Measurements from ENCODE around the gene TBC1D9.

Gene TBC1D9

DNA sequence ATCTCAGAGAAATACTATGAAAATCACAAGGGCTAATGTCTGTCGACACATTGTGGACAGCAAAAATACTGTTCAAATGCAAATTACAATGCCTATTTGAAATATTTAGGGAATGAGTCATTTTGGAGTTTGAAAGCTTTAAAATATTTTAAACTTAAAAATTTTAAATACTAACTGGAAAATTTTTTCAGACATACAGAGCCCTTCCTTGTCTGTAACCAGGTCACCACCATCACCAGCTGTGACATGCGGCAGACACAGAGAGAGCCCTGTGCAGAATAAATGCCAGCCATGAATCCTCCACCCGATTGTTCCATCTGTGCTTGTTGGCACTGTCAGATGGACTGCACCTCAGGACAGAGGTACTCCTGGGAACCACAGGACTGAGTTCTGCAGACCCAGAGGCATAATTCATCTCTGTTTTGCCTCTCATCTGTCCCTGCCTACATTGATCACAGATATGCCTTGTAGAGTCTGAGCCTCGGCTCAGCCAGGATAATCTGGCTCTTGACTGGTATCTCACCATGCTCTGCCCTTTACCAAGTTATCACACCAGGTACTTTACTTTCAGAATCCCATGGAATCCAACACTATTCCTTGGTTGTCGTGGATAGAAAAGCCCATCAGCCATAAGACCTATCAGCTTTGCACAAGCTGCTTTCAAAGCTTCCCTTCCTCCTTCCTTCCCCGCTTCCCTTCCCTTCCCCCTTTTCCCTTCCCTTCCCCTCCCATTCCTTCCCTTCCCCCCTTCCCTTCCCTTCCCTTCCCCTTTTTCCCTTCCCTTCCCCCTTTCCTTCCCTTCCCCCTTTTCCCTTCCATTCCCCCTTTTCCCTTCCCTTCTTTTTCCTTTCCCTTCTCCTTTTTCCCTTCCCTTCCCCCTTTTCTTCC, 67.2 kb downstream of the TBC1D9 start:
- FAIRE-seq: no peak

DNA sequence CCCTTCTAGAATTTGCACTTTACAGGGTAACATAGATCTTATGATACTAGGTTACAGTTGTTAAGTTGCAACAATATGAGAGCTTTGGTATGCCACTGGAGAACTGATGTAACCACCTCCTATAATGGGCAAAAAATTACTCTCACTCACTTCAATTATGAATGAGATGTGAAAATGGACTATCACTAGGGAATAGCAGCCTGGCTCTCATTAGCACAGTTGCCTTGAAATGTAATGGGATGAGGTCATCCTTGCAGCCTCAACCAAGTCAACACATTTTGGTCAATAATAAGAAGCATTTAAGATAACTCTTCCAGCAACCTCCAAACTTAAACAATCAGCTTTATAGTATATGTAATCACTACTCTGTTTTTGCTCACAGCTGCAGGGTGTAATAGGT, 69.4 kb downstream of the TBC1D9 start:
- no peak for FAIRE-seq

DNA sequence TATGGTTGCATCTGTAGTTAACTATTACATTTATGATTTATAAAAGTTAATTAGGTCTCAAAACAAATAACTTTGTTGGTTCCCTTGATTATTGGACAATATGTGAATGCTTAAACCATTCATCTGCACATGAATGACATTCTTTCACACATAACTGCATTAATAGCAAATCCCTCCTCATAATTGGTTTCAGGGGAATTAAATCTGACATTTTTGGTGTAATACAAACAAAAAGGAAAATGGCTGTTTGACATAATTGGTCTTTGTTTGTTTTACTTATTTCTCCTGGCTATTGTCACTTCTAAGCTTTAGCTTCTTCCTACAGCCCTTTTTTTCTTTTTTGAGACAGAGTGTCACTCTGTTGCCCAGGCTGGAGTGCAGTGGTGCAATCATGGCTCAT, 71.9 kb downstream of the TBC1D9 start:
- FAIRE-seq: no peak

DNA sequence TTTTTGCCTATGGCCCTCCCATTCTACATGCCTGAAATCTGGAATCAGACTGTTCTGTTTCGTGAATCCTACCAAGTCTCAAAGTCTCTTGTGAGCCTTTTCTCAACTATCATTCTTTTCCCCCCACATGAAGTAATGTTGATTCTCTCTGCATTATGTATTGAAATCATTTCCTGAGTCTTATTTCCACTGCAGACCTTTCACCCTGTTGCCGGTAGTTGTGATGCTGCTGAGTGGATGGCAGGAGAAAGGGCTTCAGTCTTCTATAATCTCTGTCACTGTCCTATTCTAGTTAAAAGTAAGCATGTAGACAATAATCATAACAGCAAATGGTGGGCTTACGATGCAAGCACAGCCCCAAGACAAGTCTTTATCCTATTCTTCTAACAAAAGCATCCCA, 75.0 kb downstream of the TBC1D9 start:
- no peak for FAIRE-seq

DNA sequence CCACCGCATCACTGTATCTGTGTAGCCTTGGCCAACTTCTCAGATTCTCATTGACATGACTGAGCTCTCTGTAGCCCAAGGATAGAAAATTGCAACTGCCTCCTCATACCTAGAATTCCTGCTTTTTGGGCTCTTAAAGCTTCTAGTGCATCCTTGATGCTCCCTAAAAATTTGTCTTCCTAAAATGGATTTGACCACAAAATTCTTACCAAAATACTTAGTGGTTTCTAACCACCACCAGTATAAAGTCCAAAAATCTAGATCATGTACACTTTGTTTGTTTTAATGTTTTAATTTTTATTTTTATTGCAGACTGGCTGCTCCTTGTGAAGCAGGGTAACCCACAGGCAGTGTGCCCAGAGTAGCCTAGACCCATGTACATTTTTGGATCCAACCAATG, 75.5 kb downstream of the TBC1D9 start:
- no peak for FAIRE-seq

DNA sequence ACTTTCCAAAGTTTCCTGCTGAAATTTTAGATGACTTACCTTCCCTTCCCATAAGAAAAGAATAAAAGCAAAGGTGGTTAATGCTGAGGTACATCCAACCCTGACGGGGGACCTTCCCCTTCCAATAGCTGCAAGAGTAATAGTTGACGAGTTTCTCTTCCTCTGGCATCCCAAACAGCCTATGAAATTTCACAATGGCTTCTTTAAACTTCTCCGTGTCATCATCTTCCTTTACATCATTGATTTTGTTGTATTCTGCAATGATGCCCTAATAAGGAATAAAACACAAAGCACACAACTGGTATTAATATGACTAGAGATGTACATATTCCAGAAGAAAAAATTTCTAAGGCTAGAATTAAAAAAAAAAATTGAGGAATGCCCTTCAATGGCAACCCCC, 76.6 kb downstream of the TBC1D9 start:
- no peak for FAIRE-seq

DNA sequence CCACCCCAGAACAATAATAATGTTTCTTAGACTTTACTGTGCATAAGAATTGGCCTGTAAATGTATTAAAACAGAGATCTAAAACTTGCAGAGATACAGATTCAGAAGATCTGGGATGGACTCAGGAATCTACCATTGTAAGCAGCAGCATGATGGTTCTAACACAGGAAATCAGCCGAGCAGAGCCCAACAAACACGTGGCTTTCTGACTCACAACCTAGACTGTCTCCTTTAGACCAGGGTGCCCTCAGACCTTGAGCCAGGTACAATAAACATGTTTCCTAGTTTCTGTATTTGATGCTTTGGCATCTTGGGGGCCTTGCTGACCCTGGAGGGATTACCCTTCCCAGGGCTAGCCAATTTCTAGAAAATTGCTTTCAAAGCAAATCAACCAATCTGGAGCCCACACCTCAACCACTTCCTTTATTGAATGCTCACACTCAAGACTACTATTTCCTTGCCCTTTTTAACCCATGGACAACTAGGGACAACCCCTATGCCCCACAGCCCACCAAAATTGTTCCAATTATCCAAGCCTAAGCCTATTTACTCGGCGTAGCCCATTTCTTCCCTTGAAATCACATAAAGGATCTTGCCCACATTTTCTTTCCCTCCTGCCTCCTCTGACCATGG, 80.5 kb downstream of the TBC1D9 start:
- no peak for FAIRE-seq

DNA sequence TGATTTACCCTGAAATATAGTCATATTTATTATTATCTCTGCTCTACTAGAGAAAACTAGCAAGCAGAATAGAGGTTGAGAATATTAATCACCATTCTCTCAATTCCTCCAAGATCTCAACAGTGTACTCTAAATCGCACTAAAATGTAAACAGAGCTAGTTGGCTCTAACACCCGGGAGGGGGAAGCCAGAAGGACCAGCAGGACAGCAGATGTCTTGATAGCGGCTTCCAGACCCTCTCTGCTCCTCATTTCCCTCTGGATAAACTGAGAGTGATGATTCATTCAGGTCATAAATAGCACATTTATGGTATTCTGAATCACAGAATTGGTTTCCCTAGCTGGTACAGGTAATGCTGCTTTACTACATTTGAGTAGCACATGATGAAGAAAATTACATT, 82.5 kb downstream of the TBC1D9 start:
- FAIRE-seq: no peak

DNA sequence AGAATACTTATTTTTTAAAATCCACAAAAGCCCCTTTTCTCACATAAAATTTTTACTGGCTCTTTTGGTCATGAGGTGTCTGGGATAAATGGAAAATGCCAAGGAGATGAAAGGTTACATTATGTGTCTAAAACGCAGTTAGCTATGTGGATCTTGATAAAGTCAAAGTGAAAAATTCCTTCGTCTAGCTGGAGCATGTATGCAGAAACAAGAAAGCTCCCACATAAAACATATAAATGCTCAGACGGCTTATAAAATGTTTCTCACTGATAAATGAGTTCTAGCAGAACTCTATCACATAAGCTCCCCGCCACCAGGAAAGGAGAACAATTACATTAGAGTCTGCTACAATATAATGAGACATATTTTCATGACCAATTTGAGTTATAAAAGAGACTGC, 83.8 kb downstream of the TBC1D9 start:
- FAIRE-seq: no peak

DNA sequence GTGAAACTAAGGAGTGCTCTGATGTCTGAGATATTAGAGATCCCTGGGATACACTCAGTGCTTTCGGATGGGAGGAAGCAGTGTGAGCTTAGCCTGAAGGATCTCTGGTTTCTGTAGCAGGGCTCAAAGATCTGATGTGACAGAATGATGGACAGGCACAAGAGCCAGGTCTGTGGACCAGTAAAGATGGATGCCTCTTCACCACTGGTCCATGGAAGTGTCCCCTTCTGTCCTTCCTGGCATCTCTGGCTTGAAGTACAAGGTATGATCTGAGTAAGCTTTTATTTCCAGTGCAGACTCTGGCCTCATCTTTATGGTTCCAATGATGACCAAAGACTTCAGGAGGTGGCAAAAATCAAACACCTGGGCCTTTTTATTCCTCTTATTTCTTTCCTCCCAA, 88.1 kb downstream of the TBC1D9 start:
- no peak for FAIRE-seq

DNA sequence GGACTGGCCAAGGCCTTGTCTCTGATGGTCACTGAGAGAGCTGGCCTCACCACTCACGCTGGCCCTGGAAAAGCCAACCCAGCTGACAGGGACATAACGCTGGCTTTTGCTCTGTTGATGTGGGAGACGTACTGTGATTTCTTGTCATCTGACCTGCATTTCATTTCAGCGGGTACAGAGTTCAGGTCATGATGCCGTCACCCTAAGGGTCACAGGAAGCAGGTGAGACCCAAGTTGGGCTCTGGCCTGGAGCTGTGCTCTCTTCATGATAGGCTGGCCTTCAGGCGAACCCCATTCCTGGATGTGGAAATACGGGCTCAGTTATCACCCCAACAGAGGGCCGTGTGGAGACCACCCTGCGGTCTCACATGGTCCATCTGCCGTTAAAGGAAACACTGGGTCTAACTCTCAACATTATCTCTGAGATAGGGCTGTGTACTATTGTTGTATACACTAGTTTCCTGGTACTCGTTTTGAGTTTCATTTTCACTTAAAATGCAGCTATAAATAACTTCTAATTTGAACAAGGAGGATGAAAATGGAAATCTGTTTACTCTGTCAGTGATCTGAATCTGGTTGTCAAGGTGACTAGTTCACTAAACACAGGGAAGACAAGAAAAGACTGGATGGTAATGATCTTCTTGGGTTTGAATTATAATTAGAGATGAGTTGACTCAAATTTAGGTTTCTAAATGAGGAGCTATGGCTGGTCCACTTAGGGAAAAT, 89.1 kb downstream of the TBC1D9 start:
- FAIRE-seq: no peak

DNA sequence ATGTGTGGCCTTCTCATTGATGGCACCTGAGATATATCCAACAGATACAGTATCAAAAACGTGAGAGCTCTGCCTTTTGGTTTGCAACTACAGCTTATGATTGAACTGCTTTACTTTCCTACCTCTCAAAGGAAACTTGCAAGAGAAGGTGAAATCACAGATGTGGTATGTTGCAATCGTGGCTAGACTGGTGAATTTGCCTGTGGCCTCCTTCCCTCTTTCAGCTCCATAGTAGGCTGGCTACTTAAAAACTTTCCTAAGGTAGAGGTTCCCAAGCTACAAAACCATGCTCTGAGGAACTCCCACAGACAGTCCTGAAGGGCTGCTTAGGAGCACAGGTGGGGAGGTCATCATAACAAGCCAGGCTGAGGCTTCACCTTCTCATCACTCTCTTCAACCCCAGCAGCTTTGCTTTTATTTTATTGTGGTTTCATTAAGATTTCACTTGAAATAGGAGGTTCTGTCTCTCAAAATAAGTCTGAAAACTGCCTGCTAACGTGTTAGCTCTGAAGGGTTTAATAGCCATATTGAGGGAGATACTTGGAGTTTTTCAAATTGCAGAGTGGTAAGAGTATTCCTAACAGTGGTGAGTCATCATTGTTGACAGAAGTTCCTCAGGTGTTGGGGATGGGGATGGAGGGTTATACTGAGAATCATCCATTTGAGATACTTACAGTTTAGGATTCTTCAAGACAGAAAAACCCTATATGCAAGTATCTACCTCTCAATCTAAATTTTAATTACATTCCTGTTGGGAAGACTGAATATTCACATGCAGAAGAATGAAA, 93.9 kb downstream of the TBC1D9 start:
- FAIRE-seq: no peak

DNA sequence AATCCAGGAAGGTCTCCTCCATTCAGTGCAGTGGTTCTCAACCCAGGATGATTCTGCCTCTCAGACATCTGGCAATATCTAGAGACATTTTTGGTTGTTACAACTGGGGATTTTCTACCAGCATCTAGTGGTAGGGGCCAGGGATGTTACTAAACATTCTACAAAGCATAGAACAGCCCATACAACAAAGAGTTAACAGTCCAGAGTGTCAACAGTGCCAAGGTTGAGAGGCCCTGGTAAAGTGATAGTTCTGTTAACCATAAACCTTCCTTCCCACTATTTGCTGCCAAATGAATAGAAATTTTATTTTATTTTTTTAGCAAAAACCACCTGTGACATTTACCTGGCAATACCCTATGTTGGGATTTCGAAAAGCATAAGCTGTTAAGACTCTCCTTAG, 94.6 kb downstream of the TBC1D9 start:
- no peak for FAIRE-seq

DNA sequence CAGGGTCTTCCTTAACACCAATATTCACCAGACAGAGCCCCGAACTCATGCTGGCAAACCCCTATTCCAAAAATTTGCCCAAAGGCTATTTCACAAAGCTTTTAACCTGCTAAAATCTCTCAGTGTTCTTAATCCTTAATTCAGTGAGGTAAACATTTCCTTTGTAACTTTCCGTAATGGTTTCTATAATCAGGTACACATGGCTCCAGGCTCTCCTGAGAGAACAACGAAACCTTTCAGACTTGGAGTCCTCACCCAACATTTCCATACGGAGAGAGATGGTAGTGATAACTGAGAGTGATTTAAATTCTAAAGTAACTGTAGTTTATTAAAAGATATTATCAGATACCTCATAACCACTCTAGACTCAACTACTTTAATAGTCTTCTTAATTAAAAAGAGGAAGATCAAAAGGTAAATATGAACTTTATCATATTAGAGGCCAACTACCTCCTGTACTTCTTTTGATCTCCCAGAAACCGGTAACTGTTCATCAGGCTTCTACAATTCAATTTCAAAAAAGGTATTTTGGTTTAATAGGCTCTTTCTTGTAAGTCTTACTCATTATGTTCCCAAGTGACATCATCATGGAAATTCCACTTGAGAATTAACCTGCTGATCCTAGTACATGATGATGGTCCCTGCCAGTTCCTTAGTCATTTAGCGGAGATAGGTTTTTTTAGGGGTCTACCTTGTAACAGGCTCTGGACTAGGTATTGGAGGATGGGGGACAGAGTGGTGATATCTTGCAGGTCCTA, 96.1 kb downstream of the TBC1D9 start:
- FAIRE-seq: no peak

DNA sequence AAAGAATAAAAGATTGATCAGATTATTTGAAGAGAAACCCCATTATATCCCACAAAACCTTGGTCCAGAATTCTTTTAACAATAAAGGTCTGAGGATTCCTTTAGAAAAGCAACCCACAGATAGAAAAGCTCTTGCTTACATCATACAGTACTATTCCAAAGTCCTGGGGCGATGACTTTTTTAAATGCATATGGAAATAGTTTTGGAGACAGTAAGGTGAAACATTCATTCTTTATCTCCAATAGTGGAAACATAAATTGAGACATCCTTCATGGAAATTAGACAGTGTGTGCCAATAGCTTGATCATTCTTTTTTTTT, 101.7 kb downstream of the TBC1D9 start:
- no peak for FAIRE-seq

DNA sequence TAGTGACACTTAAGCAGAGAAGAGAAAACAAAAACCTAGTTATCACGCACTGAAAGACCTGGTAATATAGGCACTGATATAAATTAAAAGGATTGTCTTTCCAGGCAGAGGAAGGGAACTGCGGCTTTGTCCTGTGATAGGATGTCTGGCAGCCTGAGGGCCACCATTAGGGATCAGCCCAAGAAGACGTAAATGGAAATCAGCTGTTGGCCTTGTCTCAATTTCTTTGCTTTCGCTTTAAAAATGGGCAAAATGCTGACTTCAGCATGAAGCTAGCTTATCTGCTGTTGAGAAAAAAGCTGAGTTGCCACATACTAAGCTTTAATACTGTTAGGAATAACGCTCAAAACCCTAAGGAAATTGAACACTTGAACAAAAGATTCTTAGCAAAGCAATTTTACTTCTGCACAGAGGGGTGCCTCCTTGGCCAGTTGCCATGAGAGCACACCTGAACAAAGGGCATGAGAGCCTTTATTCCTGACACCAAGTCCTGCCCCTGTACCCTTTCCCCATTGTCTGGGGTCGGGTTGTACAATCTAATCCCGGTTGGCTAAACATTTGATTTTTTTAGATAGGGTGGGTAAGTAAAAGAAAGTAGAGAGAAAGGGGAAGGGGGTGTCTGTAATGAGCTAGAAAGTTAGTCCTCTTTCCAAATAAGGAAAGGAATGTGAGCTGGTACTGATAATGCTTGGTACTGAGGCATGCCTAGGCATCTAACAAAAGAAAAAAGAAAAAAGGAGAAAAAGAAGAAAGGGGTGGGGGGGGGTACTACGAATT, 102.3 kb downstream of the TBC1D9 start:
- no peak for FAIRE-seq

DNA sequence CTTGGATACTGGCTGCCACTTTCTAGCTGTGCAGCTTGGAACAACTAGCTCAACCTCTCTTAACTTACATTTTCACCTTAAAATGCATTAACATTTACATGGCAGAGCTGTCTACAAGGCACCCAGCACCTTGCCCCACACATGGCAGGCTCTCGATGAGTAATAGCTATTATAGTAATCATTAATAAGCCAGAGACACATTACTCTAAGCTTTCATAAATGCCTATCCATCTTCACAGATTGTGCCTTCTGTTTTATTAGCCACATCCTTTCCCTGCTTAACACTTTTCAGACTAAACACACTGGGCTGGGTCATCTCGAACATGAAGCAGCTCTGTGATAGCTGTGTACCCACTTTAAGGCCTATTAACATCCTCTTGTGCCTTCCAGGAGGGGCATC, 103.6 kb downstream of the TBC1D9 start:
- FAIRE-seq: no peak

DNA sequence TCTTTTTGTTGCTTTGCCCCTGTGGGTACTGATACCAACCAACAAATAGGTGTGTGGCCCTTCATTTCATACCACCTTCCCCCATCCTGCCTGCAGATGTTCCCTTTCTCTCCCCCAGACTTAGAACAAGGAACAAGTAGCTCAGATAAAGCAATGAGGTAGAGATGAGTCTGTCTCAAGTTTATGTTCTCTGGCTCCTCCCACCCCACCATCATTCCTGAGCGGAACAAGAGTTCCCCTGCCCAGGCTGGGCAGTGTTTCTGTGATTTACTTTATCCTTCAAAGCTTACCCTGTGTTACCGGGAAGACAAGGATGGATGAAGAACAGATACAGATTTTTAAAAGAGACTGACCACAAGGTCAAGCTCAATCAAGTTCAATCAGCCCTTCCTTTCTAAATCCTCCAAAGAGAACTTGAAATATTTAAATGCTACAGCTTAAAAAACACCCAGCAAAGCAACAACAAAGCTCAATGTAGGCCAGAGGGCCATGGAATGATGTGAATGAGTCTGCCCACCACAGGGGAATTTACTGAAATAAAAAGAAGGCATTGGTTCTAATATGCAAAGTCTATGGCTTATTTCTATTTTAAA, 107.4 kb downstream of the TBC1D9 start:
- FAIRE-seq: no peak

DNA sequence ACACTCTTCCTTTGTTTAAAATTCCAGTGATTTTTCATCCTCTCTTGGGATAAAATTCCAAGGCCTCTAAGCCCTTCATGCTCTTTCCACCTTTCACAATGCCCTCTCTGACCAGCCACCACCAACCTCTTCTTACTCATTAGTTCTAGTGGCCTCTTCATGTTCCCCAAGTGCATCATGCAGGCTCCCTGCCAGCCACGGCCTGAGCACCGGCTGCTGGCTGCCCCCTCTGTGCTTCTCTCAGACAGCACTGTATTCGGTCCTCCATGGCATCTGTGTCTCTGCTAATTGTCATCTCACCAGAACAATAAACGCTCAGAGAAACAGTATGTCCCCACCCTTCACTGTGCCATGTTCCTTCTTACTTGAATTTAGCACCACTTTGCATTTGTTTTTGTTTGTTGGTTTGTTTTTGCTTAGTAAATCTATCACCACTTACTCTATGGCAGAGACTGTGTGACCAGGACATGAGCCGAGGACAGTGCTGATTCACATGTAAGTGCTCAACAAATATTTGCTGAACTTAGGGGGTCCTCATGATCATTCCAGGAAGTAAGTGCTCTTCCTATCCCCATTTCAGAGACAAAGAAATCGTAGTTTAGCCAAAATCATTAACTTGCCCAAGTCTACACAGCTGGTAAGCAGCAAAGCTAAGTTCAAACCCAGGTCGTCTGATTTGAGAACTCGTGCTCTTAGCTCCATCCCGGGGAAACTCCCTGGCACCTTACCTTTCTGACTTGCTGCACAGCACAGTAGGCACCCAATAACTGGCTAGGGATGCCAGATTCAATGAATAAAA, 110.4 kb downstream of the TBC1D9 start:
- no peak for FAIRE-seq

DNA sequence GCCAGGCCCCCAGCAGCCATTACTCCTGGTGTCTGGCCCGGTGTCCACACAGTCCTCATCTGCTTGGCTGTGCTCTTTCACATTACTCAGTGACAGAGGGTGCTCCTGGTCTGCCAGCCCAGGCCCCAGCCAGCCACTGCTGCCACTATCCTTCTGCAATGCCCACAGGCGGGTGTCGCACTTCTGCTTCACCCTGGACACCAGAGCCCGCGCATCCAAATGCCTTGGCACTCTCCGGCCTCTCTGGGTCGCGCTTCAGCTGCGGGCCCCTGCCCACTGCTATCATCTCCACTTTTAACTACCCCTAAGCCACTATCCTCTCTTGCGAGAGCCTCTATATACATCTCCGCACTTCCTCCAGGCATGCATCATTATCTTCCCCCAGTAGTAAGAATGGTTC, 111.0 kb downstream of the TBC1D9 start:
- no peak for FAIRE-seq

Measured in G401.6 (cell line).